Mammary epithelial cell (primary cell): ENCODE data around the gene ZNF705A.

Experiments used
- CTCF ChIP-seq, 2 donors: IDR thresholded peaks in 1 of 2; conservative IDR thresholded peaks in 1 of 2; 2 replicates each; pipeline ENCODE4 v1.5.1; 2011 to 2012; ENCODE audit warnings: inconsistent platforms in 2 of 2, low read length in 2 of 2, mild to moderate bottlenecking in 2 of 2, control low read depth in 1 of 2, low read depth in 1 of 2; ENCODE audit not compliant: insufficient read depth in 1 of 2; ENCODE audit errors: extremely low read depth in 1 of 2
- EZH2 ChIP-seq: IDR thresholded peaks from 2 replicates; pipeline ENCODE4 v1.6.1; 2012; ENCODE audit warnings: low read length, inconsistent platforms, borderline replicate concordance

DNA sequence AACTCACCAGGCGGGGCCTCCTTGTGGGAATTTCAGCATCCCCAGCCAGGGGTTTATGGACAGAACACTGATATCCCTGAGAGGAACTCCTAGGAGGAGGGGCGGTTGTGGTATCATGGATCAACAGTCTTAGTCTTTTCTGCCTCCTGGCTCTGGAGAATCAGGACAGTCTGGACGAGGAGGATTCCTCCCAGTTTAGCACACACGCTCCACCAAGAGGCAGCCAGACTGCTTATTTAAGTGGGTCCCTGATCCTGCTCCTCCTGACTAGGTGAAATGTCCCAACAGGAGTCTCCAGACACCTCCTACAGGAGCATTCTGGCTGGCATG, 10.4 kb upstream of the ZNF705A start:
- TF ChIP-seq CTCF (conservative IDR thresholded peaks at IDR 0.05 in 1 of 2, IDR thresholded peaks at IDR 0.05 in 1 of 2; ENCODE audit: extremely low read depth in 1 of 2, insufficient read depth in 1 of 2, low read depth in 1 of 2, low read length in 2 of 2) (no peak), EZH2 (no peak)
